K562 (cell line): ENCODE data around the gene IBA57. TPM values are rescaled to one million over a fixed set of nuclear protein-coding genes. Genes with fewer than 3 reads are reported as not detected.

Experiments used
- GATAD2B ChIP-seq: fragments of 450-650 bp; IDR thresholded peaks from 2 replicates; pipeline ENCODE4 v1.6.1; 2017; ENCODE audit warnings: mild to moderate bottlenecking, borderline replicate concordance
- MCM3 ChIP-seq: fragments of 450-650 bp; IDR thresholded peaks from 2 replicates; pipeline ENCODE4 v1.6.1; 2016
- NRF1 ChIP-seq, 2 experiments: fragments of 450-650 bp; IDR thresholded peaks in 1 of 2; conservative IDR thresholded peaks in 1 of 2; 2 replicates each; pipeline ENCODE4 v1.6.1; 2014; ENCODE audit warnings: mild to moderate bottlenecking in 2 of 2
- PHF20 ChIP-seq: fragments of 450-650 bp; IDR thresholded peaks from 2 replicates; pipeline ENCODE4 v1.6.1; 2018; ENCODE audit not compliant: partially characterized antibody
- POLR2A ChIP-seq: fragments of 450-650 bp; conservative IDR thresholded peaks from 2 replicates; pipeline ENCODE4 v1.6.1; 2016
- RB1 ChIP-seq: fragments of 450-650 bp; IDR thresholded peaks from 2 replicates; pipeline ENCODE4 v1.6.1; 2017; ENCODE audit warnings: low read depth, mild to moderate bottlenecking
- RUNX1 ChIP-seq: sonication (generic); IDR thresholded peaks from 2 replicates; pipeline ENCODE4 v1.6.1; 2016; ENCODE audit warnings: antibody characterized with exemption, low read depth
- TRIM28 ChIP-seq: fragments of 450-650 bp; IDR thresholded peaks from 2 replicates; pipeline ENCODE4 v1.6.1; 2017
- ZNF174 ChIP-seq: fragments of 250-450 bp; sonication (Bioruptor Pico); IDR thresholded peaks from 2 replicates; pipeline ENCODE4 v1.4.0; 2020; ENCODE audit warnings: mild to moderate bottlenecking
- ZNF324 ChIP-seq: fragments of 250-450 bp; sonication (Bioruptor Pico); IDR thresholded peaks from 2 replicates; pipeline ENCODE4 v1.4.0; 2020; ENCODE audit warnings: mild to moderate bottlenecking
- ZNF780A ChIP-seq: fragments of 250-450 bp; sonication (Bioruptor Pico); IDR thresholded peaks from 2 replicates; pipeline ENCODE4 v1.5.0; 2021; ENCODE audit warnings: mild to moderate bottlenecking
- polyA plus RNA-seq, 8 experiments: library from polyadenylated mRNA; depleted of rRNA in 4 of 8; stranded (reverse) in 5 of 8; unstranded in 3 of 8; fragments of >200 nt; fragmentation: Nextera tagmentation in 2 of 8; fragmentation: Illumina TruSeq in 1 of 8; extraction: Ambion mirVana in 2 of 8; extraction: Trizol in 1 of 8; gene quantifications; 2 replicates each; pipeline versions ENCODE4 v1.2.1 to v1.2.3, GENCODE V29; 2011 to 2014; ENCODE audit warnings: inconsistent platforms in 1 of 8, missing spikeins in 1 of 8
- total RNA-seq, 7 experiments: library from RNA; depleted of rRNA in 6 of 7; stranded (reverse); fragments of >200 nt in 6 of 7; fragmentation: Illumina TruSeq in 2 of 7; extraction: Trizol in 2 of 7; gene quantifications; 2 replicates each; pipeline versions ENCODE4 v1.2.1 to v1.2.3, GENCODE V29; 2011 to 2021; ENCODE audit warnings: low replicate concordance in 1 of 7
- TF ChIP-seq, protein P1 (sequence below): fragments of 250-450 bp; sonication (Bioruptor Pico); IDR thresholded peaks from 2 replicates; pipeline ENCODE4 v1.9.0; 2021; ENCODE audit warnings: mild to moderate bottlenecking, inconsistent platforms
- TF ChIP-seq, protein P2 (sequence below): fragments of 150-350 bp; IDR thresholded peaks from 2 replicates; pipeline ENCODE4 v1.6.1; 2014; ENCODE audit warnings: low read depth, mild to moderate bottlenecking, low read length, borderline replicate concordance
- TF ChIP-seq, protein P3 (sequence below), 2 experiments: fragments of 150-350 bp in 1 of 2; IDR thresholded peaks; 2 replicates each; pipeline ENCODE4 v1.6.1; 2012 to 2016; ENCODE audit warnings: low read depth in 2 of 2, low read length in 2 of 2, mild to moderate bottlenecking in 1 of 2, moderate library complexity in 1 of 2
- TF ChIP-seq, protein P4 (sequence below): fragments of 450-650 bp; IDR thresholded peaks from 2 replicates; pipeline ENCODE4 v1.6.1; 2016; ENCODE audit warnings: borderline replicate concordance
- TF ChIP-seq, protein P5 (sequence below), 2 experiments: fragments of 250-450 bp in 1 of 2; fragments of 450-650 bp in 1 of 2; sonication (Bioruptor Pico) in 1 of 2; IDR thresholded peaks; 2 replicates each; pipeline versions ENCODE4 v1.6.1 to v1.8.0; 2016 to 2021; ENCODE audit warnings: mild to moderate bottlenecking in 2 of 2, moderate library complexity in 2 of 2, missing compliant biosample characterization in 1 of 2, missing genetic modification characterization in 1 of 2

The IBA57 gene
- total and polyA plus RNA-seq, 9 of the 15 experiments (the other 6 are each of a cell fraction or from before 2014, with no cell fraction given): 0.77 to 15.5 (median 2.7) TPM

DNA sequence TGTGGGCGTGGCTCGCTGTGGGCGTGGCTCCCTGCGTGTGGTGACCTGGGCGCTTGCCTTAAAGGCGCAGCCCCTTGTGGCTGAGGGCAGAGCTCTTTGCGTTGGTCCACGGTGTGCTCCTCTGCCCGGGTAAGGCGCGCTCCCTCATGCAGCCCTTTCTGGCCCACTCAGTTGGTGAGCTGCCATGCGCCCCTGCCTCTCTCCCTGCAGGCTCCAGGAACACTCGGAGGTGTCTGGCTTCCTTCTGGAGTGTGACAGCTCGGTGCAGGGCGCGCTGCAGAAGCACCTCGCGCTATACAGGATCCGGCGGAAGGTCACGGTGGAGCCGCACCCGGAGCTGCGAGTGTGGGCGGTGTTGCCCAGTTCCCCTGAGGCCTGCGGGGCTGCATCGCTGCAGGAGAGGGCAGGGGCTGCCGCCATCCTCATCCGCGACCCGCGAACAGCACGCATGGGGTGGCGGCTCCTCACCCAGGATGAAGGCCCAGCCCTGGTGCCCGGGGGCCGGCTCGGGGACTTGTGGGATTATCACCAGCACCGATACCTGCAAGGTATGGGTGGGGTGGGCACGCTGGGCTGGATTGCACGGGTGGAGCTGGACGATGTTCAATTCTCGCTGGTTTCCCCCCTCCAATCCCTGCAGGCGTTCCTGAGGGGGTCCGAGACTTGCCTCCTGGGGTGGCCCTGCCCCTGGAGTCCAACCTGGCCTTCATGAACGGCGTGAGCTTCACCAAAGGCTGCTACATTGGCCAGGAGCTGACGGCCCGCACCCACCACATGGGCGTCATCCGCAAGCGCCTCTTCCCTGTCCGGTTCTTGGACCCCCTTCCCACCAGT, 9.1 kb downstream of the IBA57 start (continued):
- TF ChIP-seq, protein P1, sequence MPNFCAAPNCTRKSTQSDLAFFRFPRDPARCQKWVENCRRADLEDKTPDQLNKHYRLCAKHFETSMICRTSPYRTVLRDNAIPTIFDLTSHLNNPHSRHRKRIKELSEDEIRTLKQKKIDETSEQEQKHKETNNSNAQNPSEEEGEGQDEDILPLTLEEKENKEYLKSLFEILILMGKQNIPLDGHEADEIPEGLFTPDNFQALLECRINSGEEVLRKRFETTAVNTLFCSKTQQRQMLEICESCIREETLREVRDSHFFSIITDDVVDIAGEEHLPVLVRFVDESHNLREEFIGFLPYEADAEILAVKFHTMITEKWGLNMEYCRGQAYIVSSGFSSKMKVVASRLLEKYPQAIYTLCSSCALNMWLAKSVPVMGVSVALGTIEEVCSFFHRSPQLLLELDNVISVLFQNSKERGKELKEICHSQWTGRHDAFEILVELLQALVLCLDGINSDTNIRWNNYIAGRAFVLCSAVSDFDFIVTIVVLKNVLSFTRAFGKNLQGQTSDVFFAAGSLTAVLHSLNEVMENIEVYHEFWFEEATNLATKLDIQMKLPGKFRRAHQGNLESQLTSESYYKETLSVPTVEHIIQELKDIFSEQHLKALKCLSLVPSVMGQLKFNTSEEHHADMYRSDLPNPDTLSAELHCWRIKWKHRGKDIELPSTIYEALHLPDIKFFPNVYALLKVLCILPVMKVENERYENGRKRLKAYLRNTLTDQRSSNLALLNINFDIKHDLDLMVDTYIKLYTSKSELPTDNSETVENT (CRISPR knock-in tag): peak; percentile 62
- TF ChIP-seq GATAD2B (no peak), PHF20 (no peak), RB1 (0 out of 2 replicates have a peak, but pooled peaks have one; percentile 33), ZNF174 (no peak), POLR2A (no peak; the same call in 1 of the 2 replicates), ZNF780A (no peak), MCM3 (no peak), ZNF324 (CRISPR knock-in tag) (no peak), RUNX1 (no peak), NRF1 (conservative IDR thresholded peaks at IDR 0.05 in 1 of 2, IDR thresholded peaks at IDR 0.05 in 1 of 2) (peak; percentile 78 to 84), TRIM28 (no peak)
- TF ChIP-seq, protein P2, sequence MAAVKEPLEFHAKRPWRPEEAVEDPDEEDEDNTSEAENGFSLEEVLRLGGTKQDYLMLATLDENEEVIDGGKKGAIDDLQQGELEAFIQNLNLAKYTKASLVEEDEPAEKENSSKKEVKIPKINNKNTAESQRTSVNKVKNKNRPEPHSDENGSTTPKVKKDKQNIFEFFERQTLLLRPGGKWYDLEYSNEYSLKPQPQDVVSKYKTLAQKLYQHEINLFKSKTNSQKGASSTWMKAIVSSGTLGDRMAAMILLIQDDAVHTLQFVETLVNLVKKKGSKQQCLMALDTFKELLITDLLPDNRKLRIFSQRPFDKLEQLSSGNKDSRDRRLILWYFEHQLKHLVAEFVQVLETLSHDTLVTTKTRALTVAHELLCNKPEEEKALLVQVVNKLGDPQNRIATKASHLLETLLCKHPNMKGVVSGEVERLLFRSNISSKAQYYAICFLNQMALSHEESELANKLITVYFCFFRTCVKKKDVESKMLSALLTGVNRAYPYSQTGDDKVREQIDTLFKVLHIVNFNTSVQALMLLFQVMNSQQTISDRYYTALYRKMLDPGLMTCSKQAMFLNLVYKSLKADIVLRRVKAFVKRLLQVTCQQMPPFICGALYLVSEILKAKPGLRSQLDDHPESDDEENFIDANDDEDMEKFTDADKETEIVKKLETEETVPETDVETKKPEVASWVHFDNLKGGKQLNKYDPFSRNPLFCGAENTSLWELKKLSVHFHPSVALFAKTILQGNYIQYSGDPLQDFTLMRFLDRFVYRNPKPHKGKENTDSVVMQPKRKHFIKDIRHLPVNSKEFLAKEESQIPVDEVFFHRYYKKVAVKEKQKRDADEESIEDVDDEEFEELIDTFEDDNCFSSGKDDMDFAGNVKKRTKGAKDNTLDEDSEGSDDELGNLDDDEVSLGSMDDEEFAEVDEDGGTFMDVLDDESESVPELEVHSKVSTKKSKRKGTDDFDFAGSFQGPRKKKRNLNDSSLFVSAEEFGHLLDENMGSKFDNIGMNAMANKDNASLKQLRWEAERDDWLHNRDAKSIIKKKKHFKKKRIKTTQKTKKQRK: no peak
- TF ChIP-seq, protein P3, sequence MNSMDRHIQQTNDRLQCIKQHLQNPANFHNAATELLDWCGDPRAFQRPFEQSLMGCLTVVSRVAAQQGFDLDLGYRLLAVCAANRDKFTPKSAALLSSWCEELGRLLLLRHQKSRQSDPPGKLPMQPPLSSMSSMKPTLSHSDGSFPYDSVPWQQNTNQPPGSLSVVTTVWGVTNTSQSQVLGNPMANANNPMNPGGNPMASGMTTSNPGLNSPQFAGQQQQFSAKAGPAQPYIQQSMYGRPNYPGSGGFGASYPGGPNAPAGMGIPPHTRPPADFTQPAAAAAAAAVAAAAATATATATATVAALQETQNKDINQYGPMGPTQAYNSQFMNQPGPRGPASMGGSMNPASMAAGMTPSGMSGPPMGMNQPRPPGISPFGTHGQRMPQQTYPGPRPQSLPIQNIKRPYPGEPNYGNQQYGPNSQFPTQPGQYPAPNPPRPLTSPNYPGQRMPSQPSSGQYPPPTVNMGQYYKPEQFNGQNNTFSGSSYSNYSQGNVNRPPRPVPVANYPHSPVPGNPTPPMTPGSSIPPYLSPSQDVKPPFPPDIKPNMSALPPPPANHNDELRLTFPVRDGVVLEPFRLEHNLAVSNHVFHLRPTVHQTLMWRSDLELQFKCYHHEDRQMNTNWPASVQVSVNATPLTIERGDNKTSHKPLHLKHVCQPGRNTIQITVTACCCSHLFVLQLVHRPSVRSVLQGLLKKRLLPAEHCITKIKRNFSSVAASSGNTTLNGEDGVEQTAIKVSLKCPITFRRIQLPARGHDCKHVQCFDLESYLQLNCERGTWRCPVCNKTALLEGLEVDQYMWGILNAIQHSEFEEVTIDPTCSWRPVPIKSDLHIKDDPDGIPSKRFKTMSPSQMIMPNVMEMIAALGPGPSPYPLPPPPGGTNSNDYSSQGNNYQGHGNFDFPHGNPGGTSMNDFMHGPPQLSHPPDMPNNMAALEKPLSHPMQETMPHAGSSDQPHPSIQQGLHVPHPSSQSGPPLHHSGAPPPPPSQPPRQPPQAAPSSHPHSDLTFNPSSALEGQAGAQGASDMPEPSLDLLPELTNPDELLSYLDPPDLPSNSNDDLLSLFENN (IDR thresholded peaks at IDR 0.05; ENCODE audit: low read depth in 2 of 2, low read length in 2 of 2): no peak
- TF ChIP-seq, protein P4, sequence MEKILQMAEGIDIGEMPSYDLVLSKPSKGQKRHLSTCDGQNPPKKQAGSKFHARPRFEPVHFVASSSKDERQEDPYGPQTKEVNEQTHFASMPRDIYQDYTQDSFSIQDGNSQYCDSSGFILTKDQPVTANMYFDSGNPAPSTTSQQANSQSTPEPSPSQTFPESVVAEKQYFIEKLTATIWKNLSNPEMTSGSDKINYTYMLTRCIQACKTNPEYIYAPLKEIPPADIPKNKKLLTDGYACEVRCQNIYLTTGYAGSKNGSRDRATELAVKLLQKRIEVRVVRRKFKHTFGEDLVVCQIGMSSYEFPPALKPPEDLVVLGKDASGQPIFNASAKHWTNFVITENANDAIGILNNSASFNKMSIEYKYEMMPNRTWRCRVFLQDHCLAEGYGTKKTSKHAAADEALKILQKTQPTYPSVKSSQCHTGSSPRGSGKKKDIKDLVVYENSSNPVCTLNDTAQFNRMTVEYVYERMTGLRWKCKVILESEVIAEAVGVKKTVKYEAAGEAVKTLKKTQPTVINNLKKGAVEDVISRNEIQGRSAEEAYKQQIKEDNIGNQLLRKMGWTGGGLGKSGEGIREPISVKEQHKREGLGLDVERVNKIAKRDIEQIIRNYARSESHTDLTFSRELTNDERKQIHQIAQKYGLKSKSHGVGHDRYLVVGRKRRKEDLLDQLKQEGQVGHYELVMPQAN: peak; percentile 55; the same call in 1 of the 2 replicates
- TF ChIP-seq, protein P5, sequence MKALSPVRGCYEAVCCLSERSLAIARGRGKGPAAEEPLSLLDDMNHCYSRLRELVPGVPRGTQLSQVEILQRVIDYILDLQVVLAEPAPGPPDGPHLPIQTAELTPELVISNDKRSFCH (CRISPR knock-in tag; IDR thresholded peaks at IDR 0.05): no peak
- TF ChIP-seq, protein P5 (tag; IDR thresholded peaks at IDR 0.05): no peak
